CD1c-positive myeloid dendritic cell (primary cell): ENCODE data around the gene INPP5A.
"Not testable (repeated sequence)": the region's sequence is repeated elsewhere in the genome, so short reads cannot be mapped to it uniquely, and the experiment has no call there.

Experiments
- DNase-seq: peaks from one replicate; pipeline ENCODE4 v3.0.0-alpha.2; 2016; ENCODE audit errors: extremely low spot score

The INPP5A gene

DNA sequence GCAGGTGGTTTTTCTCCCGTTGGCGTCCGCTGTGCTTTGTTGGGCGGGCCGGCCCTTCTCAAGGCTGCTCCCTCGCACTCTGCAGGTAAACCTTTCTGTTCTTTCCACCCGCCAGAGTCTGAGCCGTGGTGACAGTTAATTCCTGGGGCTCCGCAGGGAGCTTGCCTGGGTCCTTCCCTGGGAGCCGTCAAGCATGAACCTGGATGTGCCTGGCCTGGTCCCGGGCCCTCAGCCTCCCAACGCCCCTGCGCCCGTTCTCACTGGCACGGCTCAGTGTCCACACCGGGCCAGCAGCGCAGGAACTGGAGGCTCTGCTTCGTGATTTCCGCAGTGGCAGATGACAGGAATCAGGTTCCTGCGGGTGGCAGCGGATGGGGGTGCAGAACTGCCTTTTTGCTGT, 259.3 kb downstream of the INPP5A start:
- no peak for DNase-seq

DNA sequence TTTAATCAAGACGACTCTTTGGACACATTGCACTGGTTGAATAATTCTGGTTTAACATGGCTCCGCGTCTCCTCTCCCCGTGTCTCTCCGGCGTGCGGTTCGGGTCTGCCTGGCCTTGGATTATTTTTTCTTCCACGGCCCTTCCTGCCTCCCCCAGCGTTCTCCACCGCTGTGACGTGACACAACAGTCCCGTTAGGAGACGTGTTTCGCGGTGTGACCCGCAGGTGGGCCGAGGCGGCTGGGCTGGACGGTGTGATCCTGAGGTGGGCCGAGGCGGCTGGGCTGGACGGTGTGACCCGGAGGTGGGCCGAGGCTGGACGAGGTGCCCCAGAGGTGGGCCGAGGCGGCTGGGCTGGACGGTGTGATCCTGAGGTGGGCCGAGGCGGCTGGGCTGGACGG, 260.4 kb downstream of the INPP5A start:
- not testable (repeated sequence) for DNase-seq

GRCh38 chr10:132798403-132798802, 260.8 kb downstream of the INPP5A start:
- no peak for DNase-seq

- DNase-seq, result no peak
These were observed 261.3 kb downstream of the INPP5A start for GRCh38 chr10:132798876-132799275.

DNA sequence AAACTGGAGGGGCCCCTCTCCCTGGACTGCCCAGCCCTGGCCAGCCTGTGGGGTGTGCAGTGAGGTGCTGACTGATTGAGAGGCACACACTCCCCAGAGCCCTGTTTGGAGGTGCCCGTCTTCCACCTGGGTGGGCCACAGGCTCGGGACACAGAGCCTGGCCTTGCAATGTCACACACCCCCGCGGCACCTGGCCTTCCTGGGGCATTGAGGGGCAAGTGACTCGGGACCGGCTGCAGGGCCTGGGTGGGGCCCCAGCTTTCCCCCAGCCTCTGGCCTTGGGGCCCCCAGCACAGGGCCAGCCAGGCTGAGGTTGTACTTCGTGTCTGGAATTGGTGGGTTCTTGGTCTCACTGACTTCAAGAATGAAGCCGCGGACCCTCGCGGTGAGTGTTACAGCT, 262.3 kb downstream of the INPP5A start:
- DNase-seq, result no peak

DNA sequence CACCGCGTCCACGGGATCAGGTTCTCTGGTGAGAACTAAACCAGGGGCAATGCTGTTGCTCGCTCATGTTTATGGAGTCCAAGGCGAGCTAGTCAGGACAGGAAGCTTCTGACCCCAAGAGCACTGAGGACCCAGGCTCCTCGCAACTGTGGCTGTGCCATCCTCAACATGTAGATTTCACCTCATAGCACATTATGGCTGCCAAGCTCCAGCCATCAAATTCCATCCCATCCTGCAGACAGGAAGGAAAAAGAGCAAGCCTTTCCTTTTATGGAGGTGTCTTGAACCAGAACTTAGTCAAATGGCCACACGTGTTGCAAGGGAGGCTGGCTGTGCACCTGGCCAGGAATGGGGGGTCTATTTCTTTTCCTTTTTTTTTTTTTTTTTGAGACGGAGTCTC, 264.5 kb downstream of the INPP5A start:
- DNase-seq, result no peak

DNA sequence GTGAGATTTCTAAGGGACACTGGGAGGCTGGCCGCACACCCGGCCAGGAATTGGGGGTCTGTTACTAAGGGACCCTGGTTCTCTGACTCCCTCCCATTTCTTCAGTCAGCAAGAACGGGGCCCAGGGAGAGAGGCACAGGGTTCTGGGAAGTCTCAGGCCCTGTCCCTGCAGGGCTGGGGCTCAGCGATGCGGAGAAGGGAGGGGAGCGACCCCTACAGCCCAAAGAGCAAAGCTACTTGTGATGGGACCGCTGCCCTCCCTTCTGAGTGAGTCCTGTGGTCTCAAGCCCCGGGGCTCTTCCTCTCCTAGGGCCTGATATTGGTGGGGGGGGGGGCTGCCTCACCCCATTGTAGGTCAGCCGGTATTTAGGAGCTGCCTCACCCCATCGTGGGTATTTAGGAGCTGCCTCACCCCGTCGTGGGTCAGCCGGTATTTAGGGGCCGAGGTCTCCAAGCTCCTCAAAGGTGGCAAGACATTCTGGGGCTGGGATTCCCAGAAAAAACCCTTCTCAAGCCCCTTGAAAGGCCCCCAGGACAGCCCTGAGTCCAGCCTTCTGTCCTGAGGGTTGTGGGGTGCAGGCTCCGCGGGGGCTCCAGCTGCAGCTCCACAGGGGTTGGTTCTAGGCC, 265.2 kb downstream of the INPP5A start:
- no peak for DNase-seq

DNA sequence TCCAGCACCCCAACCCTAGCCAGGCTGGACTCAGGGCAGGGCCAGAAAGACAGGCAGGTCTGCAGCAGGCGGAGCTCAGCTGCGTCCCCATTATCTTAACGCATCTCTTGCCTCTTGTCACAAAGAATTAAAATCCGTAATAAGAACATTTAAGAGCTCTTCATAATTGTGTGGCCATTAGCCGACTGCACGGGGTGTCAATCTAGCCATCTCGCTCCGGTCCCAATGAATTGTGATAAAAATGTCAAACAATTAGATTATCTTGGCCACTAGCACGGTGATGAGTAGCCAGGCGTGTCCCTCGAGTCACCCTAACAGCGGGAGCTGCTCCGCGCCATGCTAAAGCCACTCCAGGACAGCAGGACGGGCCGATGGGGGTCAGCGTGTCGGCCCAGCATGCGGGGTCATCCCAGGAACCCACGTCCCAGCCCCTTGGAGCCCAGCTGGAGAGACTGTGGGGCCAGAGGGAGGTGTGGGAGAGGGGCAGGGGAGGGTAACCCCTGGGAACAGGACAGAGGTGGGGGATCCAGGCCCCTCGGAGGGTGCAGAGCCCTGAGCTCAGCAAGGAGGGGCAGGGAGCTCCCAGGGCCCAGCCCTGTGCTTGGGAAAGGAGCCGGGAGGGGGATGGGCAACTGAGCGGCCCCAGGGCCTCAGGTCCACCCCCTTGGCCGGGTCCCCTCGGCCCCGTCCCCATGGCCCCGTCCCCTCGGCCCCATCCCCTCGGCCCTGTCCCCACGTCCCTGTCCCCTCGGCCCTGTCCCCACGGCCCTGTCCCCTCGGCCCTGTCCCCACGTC, 266.0 kb downstream of the INPP5A start:
- no peak for DNase-seq

DNA sequence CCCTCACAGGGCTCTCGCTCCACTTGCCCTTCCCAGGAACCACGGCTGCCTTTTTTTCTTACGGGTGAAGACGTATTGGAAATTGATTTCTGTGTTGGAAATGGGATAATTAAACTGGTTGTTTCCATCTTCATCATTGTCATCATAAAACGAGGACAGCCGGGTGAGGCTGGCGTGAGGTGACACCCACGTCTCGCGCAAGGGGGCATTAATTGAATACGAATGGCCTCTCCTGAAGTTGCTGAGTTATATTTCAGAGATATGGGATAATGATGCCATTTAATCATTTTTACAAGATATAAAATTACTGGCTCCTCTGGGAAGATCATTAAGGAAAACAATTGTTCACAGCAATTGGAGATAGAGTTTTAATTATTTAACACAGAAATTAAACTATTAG, 266.7 kb downstream of the INPP5A start:
- DNase-seq, result no peak

DNA sequence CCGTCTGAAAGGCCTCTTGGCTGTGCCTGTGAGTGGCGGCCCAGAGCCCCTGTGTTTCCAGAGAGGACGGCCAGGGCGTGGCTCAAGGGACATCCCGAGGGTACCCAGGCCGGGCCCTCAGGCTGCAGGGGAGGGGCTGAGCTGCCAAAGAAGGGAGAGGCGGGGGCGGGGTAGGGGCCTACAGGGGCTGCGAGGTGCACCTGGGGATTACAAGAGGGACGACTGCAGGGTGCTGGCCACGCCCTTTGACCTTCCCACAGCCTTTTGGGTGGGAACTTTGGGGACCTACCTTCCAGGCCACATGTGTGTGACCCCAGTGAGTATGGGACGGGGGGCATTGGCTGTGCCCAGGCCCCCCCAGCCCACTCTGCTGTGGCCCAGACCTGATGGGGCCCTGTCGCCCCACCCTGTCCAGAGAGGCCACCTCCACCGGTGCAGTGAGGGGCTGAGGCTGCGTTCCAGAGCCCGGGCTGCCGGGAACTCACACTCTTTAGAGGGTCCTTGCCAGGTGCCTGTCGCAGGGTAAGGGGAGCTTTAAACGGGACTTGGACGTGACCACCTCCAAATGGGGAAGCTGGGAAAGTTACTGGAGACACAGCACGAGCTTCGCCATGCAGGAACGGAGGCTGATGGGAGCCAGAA, 267.3 kb downstream of the INPP5A start:
- DNase-seq, result no peak

DNA sequence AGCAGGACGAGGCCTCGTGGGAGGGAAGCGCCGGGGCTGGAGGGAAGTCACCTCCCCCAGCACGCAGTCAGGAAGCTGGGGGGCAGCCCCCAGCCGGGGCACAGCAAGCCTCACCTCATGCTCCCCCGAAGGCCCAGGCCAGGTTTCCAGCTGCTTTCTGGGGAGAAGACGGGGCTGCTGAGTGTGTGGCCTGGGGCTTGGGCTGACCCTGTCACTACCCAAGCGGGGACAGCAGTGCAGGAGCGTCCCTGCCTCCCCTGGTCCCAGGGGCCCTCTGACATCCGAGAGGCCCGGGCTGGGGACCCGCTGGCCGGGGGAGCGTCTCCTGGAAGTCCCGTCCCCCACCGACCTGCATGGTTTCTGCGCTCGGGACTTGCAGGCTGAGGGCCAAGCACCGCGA, 268.0 kb downstream of the INPP5A start:
- no peak for DNase-seq

GRCh38 chr10:132806110-132806509, 268.5 kb downstream of the INPP5A start:
- DNase-seq, result no peak

- no peak for DNase-seq
These were observed 269.0 kb downstream of the INPP5A start for GRCh38 chr10:132806561-132807003.

DNA sequence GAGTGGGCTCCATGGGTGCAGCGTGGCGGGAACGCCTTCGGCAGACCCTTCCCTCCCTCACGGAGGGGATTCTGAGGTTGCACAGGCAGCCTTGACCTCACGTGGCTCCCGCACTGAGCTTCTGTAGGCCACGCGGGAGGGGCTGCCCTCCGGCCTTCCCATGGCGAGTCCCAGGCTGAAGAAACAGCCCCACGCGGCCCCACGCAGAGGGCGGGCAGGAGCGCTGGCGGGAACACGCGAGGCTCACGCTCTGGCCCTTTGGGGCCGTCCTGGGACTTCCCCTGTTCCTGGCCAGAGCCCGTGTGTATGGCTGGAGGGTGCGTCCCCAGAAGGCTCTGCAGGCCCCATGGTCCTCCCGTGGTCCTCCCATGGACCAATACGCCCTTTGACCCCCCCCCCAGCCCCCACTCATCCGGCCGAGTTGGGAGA, 270.0 kb downstream of the INPP5A start:
- no peak for DNase-seq

GRCh38 chr10:132808383-132809231, 271.0 kb downstream of the INPP5A start:
- DNase-seq, result no peak

- no peak for DNase-seq
These were observed 271.9 kb downstream of the INPP5A start for GRCh38 chr10:132809232-132810140.

DNA sequence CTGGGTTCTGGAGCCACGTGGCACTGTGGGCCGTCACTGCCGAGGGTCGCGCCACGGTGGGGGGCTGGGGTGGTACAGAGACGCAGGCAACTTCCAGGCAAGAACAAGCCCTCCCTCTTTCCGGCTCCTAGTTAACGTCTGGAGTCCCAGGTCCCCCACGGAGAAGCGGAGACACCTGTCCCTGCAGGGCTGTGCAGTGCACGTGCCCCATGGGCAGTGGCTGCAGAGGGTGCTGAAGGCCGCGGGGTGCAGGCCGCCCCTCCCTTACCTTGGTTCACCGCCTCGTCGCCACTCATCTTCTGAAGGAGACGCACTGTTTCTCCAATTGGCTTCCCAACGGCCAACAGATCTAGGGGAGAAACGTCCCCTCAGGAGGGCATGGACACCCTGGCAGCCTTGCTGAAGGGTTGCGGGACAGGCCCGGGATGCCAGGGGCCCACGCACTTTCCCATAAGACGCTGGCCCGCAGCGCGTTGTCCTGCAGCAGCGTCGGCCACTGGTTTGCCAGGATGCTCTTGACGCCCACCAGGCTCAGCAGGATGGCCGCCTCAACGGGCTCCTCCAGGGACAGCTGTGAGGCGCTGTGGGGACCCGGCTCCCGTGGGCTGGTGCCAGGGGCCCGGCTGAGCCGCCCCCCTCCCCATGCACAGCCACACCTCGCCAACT, 272.7 kb downstream of the INPP5A start:
- no peak for DNase-seq

GRCh38 chr10:132810807-132811700, 273.5 kb downstream of the INPP5A start:
- DNase-seq, result no peak

DNA sequence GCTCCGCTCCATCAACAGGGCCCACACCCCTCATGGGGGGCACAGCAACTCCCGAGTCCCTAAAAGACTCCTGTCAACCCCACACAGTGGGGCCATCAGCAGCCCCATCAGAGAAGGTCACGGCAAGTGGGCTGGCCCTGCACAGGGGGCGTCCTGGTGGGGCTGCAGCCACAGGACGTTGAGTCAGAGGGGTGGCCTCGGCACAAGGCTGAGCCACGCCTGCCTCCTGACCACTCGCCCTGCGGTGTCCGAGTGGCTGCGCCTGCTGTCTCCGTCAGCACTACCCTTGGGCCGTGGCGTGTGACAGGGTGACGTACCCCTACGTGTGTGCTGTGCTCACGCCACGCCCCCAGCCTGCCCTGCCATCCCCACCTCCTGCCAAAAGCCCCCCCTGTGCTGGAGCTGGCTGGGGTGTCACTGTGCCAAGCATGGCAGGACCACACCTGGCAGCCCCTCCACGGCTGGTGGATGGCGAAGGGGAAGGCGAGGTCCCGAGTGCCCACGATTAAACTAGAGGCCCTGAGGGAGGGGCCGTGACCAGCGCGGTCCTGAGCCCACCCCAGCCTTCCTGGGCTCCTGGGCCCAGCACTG, 274.4 kb downstream of the INPP5A start:
- DNase-seq, result no peak
